Panc1 (cell line): ENCODE measurements around the gene TAOK1. TPM values are rescaled to one million over a fixed set of nuclear protein-coding genes. Genes with fewer than 3 reads are reported as not detected.

Experiments used
- ATAC-seq: fragments of 200-7000 bp; cut with Tn5 transposase; 2 replicates; pipeline ENCODE4 v1.9.1; 2020; ENCODE audit warnings: mild to moderate bottlenecking, moderate library complexity
- BruUV-seq: library from RNA; stranded (reverse); fragments of 400-500 nt; replicated peaks from 2 replicates; lab custom pipeline; 2021; lab: Mats Ljungman, UMichigan
- CTCF ChIA-PET: fragments of 300-600 bp; sonication (Branson Sonifier 250); formaldehyde crosslinking; loops from one replicate; lab custom pipeline; 2022; ENCODE audit warnings: antibody characterized with exemption; lab: Charles Lee
- POLR2A ChIA-PET: fragments of 300-600 bp; sonication (Branson Sonifier 250); formaldehyde crosslinking; loops from one replicate; lab custom pipeline; 2022; ENCODE audit warnings: antibody characterized with exemption; lab: Charles Lee
- DNase-seq: peaks from one replicate; pipeline ENCODE4 v3.0.0-alpha.2; 2010; ENCODE audit warnings: low read depth, low spot score
- H3K27ac ChIP-seq: 2 replicates; pipeline ENCODE4 v1.5.1; 2011; ENCODE audit warnings: mild to moderate bottlenecking, low read length, inconsistent platforms
- H3K27me3 ChIP-seq: fragments of 200-500 bp; sonication (Bioruptor generic); 2 replicates; pipeline ENCODE4 v1.6.0; 2014; ENCODE audit warnings: low read length, inconsistent platforms; ENCODE audit not compliant: control insufficient read depth, insufficient read depth
- H3K36me3 ChIP-seq: fragments of 200-500 bp; sonication (Bioruptor generic); 2 replicates; pipeline ENCODE4 v1.5.1; 2014; ENCODE audit warnings: inconsistent platforms, mild to moderate bottlenecking, low read length, moderate library complexity; ENCODE audit not compliant: control insufficient read depth, insufficient read depth
- H3K4me1 ChIP-seq: 2 replicates; pipeline ENCODE4 v1.5.1; 2011; ENCODE audit warnings: inconsistent platforms, mild to moderate bottlenecking, low read length, moderate library complexity; ENCODE audit not compliant: control insufficient read depth, insufficient read depth
- H3K4me3 ChIP-seq, 2 experiments: 2 replicates each; pipeline ENCODE4 v1.5.1; 2011 to 2012; ENCODE audit warnings: low read depth in 2 of 2, low read length in 2 of 2, mild to moderate bottlenecking in 2 of 2, inconsistent platforms in 1 of 2, moderate library complexity in 1 of 2
- H3K9me3 ChIP-seq: fragments of 200-500 bp; sonication (Bioruptor generic); 2 replicates; pipeline ENCODE4 v1.5.1; 2014; ENCODE audit warnings: low read depth, mild to moderate bottlenecking, inconsistent platforms, low read length, moderate library complexity; ENCODE audit not compliant: control insufficient read depth, insufficient read depth
- POLR2AphosphoS5 ChIP-seq: IDR thresholded peaks from 2 replicates; pipeline ENCODE4 v1.6.1; 2012; ENCODE audit warnings: mild to moderate bottlenecking, low read depth, low read length, moderate library complexity
- SIN3A ChIP-seq: IDR thresholded peaks from 2 replicates; pipeline ENCODE4 v1.6.1; 2012; ENCODE audit warnings: low read depth, mild to moderate bottlenecking, low read length, moderate library complexity, borderline replicate concordance; ENCODE audit not compliant: insufficient read depth
- TCF7L2 ChIP-seq: IDR thresholded peaks from 2 replicates; pipeline ENCODE4 v1.6.1; 2011; ENCODE audit warnings: mild to moderate bottlenecking, low read depth, low read length, inconsistent platforms
- in situ Hi-C: cut with HindIII; loops from 2 replicates; pipeline ENCODE4 v1.10.0; 2016; ENCODE audit warnings: low sequenced_read_pairs, low pct_unique_long_range_greater_than_20kb
- intact Hi-C: fragments of 100-400 bp; cut with micrococcal nuclease; formaldehyde crosslinking; loops from one replicate; pipeline ENCODE4 v1.10.0; 2022; ENCODE audit not compliant: unreplicated experiment
- total RNA-seq: library from RNA; stranded (reverse); gene quantifications from one replicate; pipeline ENCODE4 v1.2.1, GENCODE V29; 2021; ENCODE audit not compliant: unreplicated experiment
- TF ChIP-seq, protein P1 (sequence below), 2 experiments: IDR thresholded peaks; 2 replicates each; pipeline ENCODE4 v1.6.1; 2011 to 2012; ENCODE audit warnings: low read depth in 2 of 2, control low read depth in 1 of 2, low read length in 1 of 2, mild to moderate bottlenecking in 1 of 2, moderate library complexity in 1 of 2; ENCODE audit not compliant: insufficient read depth in 1 of 2
- TF ChIP-seq, protein P2 (sequence below): fragments of 450-650 bp; IDR thresholded peaks from 2 replicates; pipeline ENCODE4 v1.5.1; 2017; ENCODE audit warnings: mild to moderate bottlenecking

TAOK1 gene
- total RNA-seq, 1 experiment from 2014 or later = 111 TPM

- in situ Hi-C loops = no loop called here
- ATAC-seq (no peak), DNase-seq (peak; percentile 4)
- BruUV-seq = no TSS peak
- intact Hi-C loops = no loop called here
- Histone ChIP-seq H3K27me3 (no peaks in the 10 kb centered on the region), H3K27ac (no peak overlapping the region), H3K36me3 (peaks cover 29% of the 10 kb centered on the region), H3K4me1 (no peaks in the 10 kb centered on the region), H3K9me3 (no peaks in the 10 kb centered on the region), H3K4me3 (no peak overlapping the region)
- ChIA-PET CTCF (no interaction called here), POLR2A (no interaction called here)
- TF ChIP-seq SIN3A (no peak), POLR2AphosphoS5 (no peak), TCF7L2 (no peak)
- TF ChIP-seq, protein P1, sequence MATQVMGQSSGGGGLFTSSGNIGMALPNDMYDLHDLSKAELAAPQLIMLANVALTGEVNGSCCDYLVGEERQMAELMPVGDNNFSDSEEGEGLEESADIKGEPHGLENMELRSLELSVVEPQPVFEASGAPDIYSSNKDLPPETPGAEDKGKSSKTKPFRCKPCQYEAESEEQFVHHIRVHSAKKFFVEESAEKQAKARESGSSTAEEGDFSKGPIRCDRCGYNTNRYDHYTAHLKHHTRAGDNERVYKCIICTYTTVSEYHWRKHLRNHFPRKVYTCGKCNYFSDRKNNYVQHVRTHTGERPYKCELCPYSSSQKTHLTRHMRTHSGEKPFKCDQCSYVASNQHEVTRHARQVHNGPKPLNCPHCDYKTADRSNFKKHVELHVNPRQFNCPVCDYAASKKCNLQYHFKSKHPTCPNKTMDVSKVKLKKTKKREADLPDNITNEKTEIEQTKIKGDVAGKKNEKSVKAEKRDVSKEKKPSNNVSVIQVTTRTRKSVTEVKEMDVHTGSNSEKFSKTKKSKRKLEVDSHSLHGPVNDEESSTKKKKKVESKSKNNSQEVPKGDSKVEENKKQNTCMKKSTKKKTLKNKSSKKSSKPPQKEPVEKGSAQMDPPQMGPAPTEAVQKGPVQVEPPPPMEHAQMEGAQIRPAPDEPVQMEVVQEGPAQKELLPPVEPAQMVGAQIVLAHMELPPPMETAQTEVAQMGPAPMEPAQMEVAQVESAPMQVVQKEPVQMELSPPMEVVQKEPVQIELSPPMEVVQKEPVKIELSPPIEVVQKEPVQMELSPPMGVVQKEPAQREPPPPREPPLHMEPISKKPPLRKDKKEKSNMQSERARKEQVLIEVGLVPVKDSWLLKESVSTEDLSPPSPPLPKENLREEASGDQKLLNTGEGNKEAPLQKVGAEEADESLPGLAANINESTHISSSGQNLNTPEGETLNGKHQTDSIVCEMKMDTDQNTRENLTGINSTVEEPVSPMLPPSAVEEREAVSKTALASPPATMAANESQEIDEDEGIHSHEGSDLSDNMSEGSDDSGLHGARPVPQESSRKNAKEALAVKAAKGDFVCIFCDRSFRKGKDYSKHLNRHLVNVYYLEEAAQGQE (IDR thresholded peaks at IDR 0.05; ENCODE audit: insufficient read depth in 1 of 2, low read depth in 2 of 2, low read length in 1 of 2) = no peak
- TF ChIP-seq, protein P2, sequence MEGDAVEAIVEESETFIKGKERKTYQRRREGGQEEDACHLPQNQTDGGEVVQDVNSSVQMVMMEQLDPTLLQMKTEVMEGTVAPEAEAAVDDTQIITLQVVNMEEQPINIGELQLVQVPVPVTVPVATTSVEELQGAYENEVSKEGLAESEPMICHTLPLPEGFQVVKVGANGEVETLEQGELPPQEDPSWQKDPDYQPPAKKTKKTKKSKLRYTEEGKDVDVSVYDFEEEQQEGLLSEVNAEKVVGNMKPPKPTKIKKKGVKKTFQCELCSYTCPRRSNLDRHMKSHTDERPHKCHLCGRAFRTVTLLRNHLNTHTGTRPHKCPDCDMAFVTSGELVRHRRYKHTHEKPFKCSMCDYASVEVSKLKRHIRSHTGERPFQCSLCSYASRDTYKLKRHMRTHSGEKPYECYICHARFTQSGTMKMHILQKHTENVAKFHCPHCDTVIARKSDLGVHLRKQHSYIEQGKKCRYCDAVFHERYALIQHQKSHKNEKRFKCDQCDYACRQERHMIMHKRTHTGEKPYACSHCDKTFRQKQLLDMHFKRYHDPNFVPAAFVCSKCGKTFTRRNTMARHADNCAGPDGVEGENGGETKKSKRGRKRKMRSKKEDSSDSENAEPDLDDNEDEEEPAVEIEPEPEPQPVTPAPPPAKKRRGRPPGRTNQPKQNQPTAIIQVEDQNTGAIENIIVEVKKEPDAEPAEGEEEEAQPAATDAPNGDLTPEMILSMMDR = no peak
Measured at GRCh38 chr17:29495011-29495410, 104.8 kb downstream of the TAOK1 start.

GRCh38 chr17:29504711-29505110 lies 114.5 kb downstream of the TAOK1 start:
- ChIA-PET CTCF (no interaction called here), POLR2A (no interaction called here)
- Histone ChIP-seq H3K36me3 (peaks cover 17% of the 10 kb centered on the region), H3K27ac (no peak overlapping the region), H3K27me3 (no peaks in the 10 kb centered on the region), H3K4me1 (no peaks in the 10 kb centered on the region), H3K4me3 (no peak overlapping the region), H3K9me3 (no peaks in the 10 kb centered on the region)
- in situ Hi-C loops (no loop called here), intact Hi-C loops (no loop called here)
- ATAC-seq (no peak), DNase-seq (no peak)
- TF ChIP-seq, protein P1 (IDR thresholded peaks at IDR 0.05; ENCODE audit: insufficient read depth in 1 of 2, low read depth in 2 of 2, low read length in 1 of 2) = no peak
- TF ChIP-seq, protein P2 = no peak
- TF ChIP-seq POLR2AphosphoS5 = no peak
- TF ChIP-seq TCF7L2 = no peak
- no peak for TF ChIP-seq SIN3A
- no TSS peak for BruUV-seq
